Epithelial cell of proximal tubule (primary cell): ENCODE measurements around the gene JMJD7. TPM values are rescaled to one million over a fixed set of nuclear protein-coding genes. Genes with fewer than 3 reads are reported as not detected.

Experiments
- DNase-seq: peaks from one replicate; pipeline ENCODE4 v3.0.0-alpha.2; 2011; ENCODE audit warnings: low read depth
- H3K4me3 ChIP-seq: 2 replicates; pipeline ENCODE4 v1.5.1; 2011; ENCODE audit warnings: low read depth, mild to moderate bottlenecking, low read length
- CTCF ChIP-seq: conservative IDR thresholded peaks from 2 replicates; pipeline ENCODE4 v1.5.1; 2012; ENCODE audit warnings: low read depth, mild to moderate bottlenecking, low read length
- total RNA-seq: library from RNA; depleted of rRNA; stranded (reverse); fragments of >200 nt; gene quantifications from 2 replicates; pipeline ENCODE4 v1.2.3, GENCODE V29; 2015

The JMJD7 gene
- total RNA-seq, 1 donor from 2014 or later = 6.6 TPM

GRCh38 chr15:41843571-41843970 lies 15.7 kb downstream of the JMJD7 start:
- TF ChIP-seq CTCF = no peak
- no peak overlapping the region for H3K4me3 ChIP-seq
- DNase-seq = no peak

GRCh38 chr15:41844814-41845213 lies 16.9 kb downstream of the JMJD7 start:
- no peak for TF ChIP-seq CTCF
- no peak overlapping the region for H3K4me3 ChIP-seq
- DNase-seq = no peak

GRCh38 chr15:41847206-41847605 lies 19.3 kb downstream of the JMJD7 start:
- no peak overlapping the region for H3K4me3 ChIP-seq
- TF ChIP-seq CTCF = no peak
- DNase-seq = no peak

GRCh38 chr15:41847981-41848380 lies 20.1 kb downstream of the JMJD7 start:
- H3K4me3 ChIP-seq = no peak overlapping the region
- DNase-seq = no peak
- no peak for TF ChIP-seq CTCF

GRCh38 chr15:41848631-41849030 lies 20.7 kb downstream of the JMJD7 start:
- DNase-seq = no peak
- TF ChIP-seq CTCF = no peak
- no peak overlapping the region for H3K4me3 ChIP-seq

GRCh38 chr15:41849204-41849603 lies 21.3 kb downstream of the JMJD7 start:
- DNase-seq = no peak
- no peak for TF ChIP-seq CTCF
- no peak overlapping the region for H3K4me3 ChIP-seq

- H3K4me3 ChIP-seq = no peak overlapping the region
- DNase-seq = no peak
- no peak for TF ChIP-seq CTCF
These were observed 22.0 kb downstream of the JMJD7 start for GRCh38 chr15:41849861-41850260.
